ENCODE results near the gene TTLL6. TPM values are rescaled to one million over a fixed set of nuclear protein-coding genes. Genes with fewer than 3 reads are reported as not detected.
"Not testable (repeated sequence)": the region's sequence is repeated elsewhere in the genome, so short reads cannot be mapped to it uniquely, and the experiment has no call there.

TTLL6 gene
- total RNA-seq, result not detected

DNA sequence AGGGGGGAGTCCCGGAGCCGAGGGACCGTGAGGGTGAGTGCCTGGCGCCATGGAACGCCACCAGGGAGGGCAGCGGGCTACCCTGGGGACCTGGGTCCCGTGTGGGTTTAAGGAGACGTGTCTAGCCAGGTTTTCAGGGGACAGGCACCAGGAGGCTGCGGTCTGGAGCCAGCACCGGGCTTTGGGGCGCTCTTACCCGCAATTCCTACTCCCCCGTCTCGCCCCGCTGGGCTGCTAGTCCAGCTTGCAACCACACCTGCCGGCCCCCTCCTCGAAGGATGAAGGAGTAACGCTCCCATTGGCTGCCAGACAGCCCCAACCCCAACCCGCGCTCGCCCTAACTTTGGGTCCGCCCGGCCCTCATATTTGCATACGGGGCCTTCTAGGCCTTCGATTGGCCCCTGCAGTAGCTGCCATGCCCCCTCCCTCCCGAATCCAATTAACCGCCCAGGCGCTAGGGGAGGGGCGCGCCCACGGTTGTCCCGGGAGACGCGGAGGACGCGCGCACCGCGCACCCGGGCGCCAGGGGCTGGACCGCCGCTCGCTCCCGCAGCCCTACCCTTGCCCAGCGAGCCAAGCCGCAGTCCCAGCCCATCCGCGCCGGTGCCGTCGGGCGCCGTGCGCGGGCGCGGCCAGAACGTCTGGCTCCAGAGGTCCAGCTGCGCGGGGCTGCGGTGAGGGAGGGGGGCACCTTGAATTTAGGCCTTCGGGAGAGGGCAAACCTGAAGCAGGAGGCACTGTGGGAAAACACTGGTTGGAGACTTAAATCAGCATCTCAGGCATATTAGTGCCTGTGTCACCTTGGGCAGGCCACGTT is at the start of gene TTLL6:
TTLL6 (minus strand) TSS at position 456 of the 817 bp plus-strand sequence; CDS start at position 299, 157 bp downstream.
- DNase-seq (ENCODE audit: low spot score in 2 of 2), result peak; percentile 77 to 81
- FAIRE-seq, result no peak

DNA sequence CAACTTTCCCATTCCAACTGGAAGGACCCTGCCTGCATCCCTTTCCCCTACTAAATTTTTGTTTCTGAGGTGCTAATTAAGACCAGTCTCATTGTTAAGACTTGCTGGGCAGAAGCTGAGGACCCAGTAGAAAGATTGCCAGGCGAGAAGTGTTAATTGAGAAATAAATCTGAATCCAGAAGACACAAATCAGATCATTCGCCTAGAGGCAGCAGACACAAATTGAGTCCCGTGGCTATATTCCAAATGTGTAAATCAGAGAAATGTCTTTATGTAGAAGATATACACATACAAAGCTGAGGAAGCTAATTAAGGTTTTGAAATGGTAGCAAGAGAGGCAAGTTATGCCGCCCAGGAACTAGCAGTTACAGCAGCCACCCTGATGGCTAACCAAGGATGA is 43.4 kb upstream of the TTLL6 start:
- DNase-seq (ENCODE audit: low spot score in 2 of 2) (no peak), FAIRE-seq (no peak)

DNA sequence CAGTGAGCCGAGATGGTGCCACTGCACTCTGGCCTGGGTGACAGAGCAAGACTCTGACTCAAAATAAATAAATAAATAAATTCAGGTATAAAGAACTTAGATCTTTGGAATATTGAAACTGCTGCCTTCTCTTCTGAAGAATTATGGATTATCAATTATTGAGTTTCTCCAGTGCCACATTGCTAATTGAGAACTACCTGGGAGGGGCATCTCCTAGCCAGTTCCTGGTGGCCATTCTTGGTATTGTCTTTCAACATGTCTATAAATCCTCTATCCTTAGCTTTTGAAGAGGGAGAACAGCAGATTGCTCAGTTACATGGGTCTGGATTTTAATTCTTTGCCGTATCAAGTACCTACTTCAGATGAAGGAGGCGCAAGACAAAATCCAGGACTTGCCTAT is 43.0 kb upstream of the TTLL6 start:
- DNase-seq (ENCODE audit: low spot score in 2 of 2) (no peak), FAIRE-seq (no peak)

DNA sequence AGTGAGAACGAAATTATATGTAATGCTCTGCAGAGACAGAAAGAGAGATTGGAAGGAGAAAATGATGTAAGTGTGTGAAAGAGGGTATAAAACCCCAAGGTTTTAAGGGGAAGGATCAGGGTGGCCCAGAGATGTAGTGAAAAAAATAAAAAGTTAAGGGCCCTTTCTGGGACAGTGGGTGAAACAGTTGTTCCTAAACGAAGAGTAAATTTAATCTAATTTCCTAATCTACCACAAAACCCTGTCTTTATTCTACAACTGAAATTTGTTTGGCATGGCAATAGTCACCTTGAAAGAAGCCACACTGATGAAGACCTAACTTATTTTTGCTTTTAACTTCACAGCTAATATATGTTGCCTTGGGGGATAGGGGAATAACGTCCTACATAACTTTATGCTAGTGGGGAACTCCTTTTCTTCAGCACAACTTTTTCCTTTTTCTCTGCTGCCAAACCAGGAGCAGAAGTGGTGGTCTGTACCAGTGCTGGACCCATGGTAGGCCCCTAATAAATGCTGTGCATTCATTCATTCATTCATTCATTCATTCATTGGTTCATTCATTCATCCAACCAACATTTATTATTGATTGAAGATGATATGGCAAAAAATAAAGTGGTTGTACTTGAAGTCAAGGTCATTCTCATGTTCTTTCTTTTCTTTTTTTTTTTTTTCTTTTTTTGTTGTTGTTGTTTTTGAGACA is 39.2 kb upstream of the TTLL6 start:
- DNase-seq (ENCODE audit: low spot score in 2 of 2), result no peak
- no peak for FAIRE-seq

DNA sequence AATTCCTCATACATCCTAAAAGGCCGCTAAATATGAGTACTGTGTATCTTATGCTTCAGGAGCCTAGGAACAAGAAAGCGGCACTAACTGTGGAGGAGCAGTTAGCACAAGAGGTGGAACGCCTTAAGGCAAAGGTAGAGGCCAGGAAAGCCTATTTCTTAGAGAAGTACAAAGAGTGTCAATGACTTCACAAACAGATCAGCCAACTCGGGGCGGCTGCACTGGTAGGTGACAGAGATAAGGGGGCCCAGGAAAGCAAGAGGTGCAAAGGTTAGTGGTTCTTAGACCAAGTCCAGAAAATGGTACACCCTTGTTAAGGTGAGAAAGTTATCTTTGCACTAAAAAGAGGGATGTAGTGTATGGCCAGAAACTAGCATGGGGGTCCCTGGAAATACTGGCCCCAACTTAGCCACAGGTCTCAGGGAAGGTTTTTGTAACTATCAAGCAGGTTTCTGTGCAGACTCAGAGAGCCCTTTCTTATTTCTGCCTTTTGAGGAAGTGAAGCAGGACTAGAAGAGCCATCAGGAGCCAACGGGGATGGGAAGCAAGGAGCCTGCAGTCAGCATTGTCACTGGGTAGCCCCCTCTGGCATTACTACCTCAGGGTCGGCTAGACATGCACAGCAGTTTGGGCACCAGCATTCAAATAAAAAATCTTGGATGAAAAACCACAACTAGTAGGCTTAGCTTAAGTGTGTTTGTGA is 37.9 kb upstream of the TTLL6 start:
- FAIRE-seq (no peak), DNase-seq (ENCODE audit: low spot score in 2 of 2) (no peak)

DNA sequence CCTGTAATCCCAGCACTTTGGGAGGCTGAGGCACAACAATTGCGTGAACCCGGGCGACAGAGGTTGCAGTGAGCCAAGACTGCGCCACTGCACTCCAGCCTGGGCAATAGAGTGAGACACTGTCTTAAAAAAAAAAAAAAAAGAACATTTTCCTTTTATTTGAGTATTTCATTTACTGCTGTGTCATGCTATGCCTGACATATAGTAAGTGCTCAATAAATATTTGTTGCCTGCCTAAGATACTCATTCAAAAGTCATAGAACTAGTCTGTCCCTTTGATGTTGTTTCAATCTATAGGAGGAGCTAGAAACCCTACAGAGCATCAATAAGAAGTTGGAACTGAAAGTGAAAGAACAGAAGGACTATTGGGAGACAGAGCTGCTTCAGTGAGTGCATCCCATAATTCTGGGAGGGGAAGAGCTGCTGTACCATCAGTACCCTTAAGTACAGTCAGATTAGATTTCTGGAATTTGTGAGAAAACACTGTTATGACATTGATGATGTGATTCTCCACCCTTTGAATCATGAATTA is 33.8 kb upstream of the TTLL6 start:
- FAIRE-seq (no peak), DNase-seq (ENCODE audit: low spot score in 2 of 2) (no peak)

DNA sequence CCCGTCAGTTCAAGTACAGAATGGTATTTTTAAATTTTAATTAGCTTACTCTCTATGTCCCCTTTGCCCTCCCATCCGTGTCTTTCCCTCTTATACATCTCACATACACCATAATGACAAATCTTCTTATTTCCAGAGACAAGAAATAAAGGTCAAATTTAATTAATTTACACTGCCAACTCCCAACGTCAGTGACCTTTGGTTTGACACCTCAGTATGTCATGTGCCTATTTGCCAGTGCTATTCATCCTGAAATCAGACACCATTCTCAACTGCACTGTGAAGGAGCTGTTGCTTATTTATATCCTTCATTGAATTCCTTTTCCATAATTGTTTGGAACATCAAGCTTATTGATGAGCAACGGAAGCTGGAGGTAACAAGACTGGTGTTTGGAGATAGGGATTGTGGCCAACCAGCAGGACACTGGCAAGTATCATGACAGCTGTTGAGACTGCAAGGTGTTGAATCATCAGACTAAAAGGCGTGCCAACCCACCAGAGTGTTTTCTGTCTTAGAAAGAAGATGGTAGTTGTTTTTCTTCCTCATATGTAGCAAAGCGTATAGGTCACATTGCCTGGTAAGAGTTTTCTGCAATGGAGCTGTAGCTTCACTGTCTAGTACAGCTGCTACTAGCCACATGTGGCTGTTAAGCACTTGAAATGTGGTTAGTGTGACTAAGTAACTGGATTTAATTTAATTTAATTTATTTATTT is 26.3 kb upstream of the TTLL6 start:
- FAIRE-seq (no peak), DNase-seq (ENCODE audit: low spot score in 2 of 2) (no peak)

DNA sequence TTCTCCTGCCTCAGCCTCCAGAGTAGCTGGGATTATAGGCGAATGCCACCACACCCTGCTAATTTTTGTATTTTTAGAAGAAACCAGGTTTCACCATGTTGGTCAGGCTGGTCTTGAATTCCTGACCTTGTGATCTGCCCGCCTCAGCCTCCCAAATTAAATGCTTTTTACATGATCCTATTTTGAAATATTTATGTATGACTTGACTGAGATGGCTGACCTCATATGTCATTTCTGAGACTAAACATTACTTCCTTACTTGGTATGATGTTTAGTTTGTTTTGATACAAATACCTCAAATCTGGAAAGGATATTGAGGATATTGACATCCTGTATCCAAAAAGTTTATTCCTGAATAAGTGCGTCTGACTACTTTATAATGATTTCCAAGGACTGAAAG is 25.7 kb upstream of the TTLL6 start:
- no peak for FAIRE-seq

DNA sequence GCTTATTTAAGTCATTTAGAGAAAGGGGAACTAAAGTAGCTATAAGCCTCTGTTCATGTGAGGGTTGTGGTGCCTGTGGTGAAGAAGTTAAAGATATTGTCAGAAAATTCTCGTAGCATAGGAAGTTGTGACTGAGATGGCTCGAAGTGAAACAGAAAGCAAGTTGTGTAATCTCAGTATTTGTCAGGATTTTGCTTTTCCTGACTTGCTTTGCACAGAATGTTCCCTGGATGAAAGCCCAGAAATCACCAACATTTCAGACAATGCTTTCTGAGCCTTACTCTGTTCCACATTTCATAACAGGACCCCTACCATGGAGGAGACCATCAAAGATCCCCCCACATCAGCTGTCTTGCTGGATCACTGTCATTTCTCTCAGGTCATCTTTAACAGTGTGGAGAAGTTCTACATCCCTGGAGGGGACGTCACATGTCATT is 24.4 kb upstream of the TTLL6 start:
- no peak for FAIRE-seq
- DNase-seq (ENCODE audit: low spot score in 2 of 2), result peak in 1 of 2 donors; percentile 36

More for the DNA sequence above, 25.7 kb upstream of the TTLL6 start:
- no peak for DNase-seq (ENCODE audit: low spot score in 2 of 2)

DNA sequence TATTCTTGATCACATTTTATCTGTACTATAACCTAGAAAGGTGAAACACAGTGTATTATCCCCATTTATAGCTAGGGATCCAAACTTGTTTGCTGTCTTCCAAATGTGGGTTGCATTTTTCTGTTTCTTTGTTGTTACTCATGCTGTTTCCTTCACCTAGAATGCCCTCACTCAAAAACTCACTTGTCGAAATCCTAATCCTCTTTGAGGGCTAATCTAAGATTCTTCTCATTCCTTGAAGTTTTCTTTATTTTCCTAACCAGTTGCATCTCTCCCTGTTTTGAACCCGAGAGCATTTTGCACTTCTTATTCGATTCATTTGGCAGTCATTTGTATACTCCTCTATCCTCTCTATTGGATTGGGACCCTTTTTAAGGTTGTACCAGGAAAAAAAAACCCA is 23.4 kb upstream of the TTLL6 start:
- no peak for DNase-seq (ENCODE audit: low spot score in 2 of 2)
- FAIRE-seq, result no peak

DNA sequence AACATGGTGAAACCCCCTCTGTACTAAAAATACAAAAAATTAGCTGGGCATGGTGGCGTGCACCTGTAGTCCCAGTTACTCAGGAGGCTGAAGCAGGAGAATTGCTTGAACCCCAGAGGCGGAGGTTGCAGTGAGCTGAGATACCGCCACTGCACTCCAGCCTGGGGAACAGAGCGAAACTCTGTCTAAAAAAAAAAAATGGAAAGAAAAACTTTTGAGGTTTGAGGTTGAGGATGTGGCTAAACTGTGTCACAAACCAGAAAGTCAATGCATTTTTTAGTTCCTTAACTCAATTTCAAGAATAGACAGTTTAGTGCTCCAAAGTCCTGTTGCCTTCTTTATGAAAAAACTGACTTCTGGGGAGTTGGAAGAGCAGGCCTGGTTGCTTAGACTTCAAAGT is 20.4 kb upstream of the TTLL6 start:
- FAIRE-seq; DNase-seq (ENCODE audit: low spot score in 2 of 2): not testable (repeated sequence)

DNA sequence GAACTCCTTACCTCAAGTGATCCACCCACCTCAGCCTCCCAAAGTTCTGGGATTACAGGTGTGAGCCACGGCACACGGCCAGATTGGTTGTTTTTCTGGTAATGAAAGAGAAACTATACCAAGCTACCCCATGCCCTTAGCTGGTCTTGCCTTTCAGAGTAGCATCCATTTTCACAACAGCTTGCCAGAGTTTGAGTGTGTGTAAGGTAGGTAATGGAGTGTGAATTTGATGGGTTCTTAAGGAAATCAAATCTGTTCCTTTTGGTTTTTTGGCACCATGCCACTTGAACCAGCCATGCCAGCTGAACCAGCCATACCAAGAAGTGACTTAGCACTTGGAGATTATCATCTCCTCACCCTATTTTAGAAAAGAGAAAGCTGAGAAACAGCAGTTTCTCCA is 18.9 kb upstream of the TTLL6 start:
- DNase-seq (ENCODE audit: low spot score in 2 of 2) (no peak), FAIRE-seq (no peak)

DNA sequence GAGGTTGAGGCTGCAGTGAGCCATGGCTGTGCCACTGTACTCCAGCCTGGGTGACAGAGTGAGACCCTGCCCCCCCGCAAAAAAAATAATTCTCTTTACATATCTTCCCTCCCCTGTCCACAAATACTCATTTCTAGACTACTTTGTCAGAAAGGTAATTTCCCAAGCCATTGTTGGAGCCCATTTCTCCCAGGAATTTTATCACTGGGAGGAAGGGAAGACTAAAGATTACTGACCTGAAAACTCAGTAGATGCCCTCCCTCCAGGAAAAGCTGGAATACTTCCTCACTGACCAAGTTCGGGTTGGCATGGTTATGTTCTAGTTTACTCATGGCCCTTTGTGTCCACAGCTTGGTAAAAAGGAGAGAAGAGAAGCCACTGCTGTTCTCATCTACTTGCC is 17.9 kb upstream of the TTLL6 start:
- no peak for FAIRE-seq
- no peak for DNase-seq (ENCODE audit: low spot score in 2 of 2)

DNA sequence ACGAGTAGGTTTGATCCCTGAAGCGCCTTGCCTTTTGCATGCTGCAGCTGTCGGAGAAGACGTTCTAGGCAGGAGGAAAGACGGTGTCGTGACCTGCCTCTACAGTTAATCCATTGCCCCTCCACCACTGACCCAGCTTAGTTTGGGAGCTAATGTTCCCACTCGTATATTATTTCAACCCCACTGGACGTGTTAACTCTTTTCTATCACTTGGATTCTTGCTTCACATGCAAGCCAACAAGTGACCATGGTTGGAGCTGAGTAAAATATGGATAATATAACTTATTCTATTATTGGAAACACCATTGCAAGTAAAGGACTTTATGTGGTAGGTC is 14.5 kb upstream of the TTLL6 start:
- DNase-seq (ENCODE audit: low spot score in 2 of 2), result no peak
- no peak for FAIRE-seq

DNA sequence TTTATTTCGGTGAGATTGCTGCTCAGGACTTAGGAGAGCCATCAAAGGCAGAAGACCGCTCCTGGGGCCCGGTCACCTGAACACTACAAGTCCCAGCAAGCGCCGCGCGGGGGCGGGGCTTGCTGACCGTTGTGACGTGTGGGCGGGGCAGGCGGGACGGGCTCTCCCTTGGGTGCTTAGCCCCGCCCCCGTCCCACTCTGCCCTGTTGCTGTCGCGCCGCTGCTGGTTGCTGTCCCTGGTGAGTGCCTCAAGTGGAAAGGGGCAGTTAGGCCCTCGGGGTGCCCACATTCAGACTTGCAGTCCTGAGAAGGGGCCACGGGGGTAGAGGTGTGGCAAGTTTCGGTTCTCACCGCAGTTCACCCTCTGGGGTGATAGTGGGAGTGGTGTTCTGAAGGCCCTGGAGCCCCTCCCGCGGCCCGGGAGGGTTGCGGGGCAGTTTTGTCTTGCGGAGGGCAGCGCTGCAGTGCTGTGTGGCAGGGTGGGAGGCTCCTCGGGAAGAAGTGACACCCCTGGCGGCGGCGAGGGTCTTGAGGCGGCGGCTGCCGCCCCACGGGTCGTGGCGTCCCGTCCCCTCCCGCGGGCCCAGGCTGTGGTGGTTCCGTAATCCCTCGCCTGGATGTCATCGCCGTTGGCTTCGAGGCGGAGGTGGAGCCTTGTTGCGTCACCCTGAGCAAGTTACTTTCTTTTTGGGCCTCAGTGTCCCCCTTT is 14.0 kb upstream of the TTLL6 start, which contains the start of gene CALCOCO2:
CALCOCO2 (plus strand) TSS at position 196 of the 709 bp plus-strand sequence. CDS start 10,673 bp downstream, outside the sequence.
- DNase-seq (ENCODE audit: low spot score in 2 of 2) (peak; percentile 90 to 96), FAIRE-seq (no peak)

DNA sequence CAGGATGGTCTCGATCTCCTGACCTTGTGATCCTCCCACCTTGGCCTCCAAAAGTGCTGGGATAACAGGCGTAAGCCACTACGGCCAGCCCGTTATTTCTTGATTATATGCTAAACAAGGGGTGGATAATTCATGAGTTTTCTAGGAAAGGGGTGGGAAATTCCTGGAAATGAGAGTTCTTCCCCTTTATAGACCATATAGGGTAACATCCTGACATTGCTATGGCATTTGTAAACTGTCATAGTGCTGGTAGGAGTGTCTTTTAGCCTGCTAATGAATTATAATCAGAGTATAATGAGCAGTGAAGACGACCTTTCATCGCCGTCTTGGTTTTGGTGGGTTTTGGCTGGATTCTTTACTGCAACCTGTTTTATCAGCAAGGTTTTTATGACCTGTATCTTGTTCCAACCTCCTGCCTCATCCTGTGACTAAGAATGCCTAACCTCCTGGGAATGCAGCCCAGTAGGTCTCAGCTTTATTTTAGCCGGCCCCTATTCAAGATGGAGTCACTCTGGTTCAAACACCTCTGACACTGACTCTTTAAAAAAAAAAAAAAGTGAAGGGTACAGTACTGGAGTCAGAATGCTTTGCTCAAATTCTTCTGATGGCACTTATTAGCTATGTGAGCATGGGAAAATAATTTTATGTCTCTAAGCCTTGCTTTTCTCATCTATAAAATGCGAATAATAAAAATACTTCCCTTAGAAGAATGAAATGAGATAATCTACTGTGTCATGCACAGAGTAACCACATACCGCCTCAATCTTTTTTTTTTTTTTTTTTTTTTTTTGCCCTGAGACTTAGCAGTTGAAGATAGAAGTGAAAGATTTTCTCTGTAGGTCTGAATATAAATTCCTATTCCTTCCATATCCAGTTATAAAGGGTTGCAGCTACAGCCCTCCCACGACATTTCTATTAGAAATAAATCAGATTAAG is 8.7 kb upstream of the TTLL6 start:
- FAIRE-seq (no peak), DNase-seq (ENCODE audit: low spot score in 2 of 2) (no peak)

DNA sequence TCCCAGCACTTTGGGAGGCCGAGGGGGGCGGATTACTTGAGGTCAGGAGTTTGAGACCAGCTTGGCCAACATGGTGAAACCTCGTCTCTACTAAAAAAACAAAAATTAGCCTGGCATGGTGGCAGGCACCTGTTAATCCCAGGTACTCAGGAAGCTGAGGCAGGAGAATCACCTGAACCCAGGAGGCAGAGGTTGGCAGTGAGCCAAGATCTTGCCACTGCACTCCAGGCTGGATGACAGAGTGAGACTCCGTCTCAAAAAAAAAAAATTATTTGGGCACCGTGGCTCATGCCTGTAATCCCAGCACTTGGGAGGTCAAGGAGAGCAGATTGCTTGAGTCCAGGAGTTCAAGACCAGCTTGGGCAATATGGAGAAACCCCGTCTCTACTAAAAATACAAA is 3.9 kb upstream of the TTLL6 start:
- not testable (repeated sequence) for FAIRE-seq; DNase-seq (ENCODE audit: low spot score in 2 of 2)

DNA sequence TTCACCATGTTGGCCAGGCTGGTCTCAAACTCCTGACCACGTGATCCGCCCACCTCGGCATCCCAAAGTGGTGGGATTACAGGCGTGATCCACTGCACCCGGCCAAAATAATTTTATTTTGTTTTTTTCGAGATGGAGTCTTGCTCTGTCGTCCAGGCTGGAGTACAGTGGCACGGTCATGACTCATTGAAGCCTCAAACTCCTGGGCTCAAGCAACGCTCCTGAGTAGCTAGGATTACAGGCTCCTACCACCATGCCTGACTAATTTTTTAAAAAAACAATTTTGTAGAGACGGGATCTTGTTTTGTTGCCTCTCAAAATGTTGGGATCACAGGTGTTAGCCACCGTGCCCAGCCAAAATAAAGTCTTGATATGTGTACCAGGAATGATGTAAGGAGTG is 2.4 kb upstream of the TTLL6 start:
- DNase-seq (ENCODE audit: low spot score in 2 of 2), result no peak
- no peak for FAIRE-seq
